Kidney (tissue), 14 donors: ENCODE measurements around the gene TSPAN12. TPM values are rescaled to one million over a fixed set of nuclear protein-coding genes. Genes with fewer than 3 reads are reported as not detected.

Experiments
- DNase-seq, 5 donors: peaks; one replicate each; pipeline ENCODE4 v3.0.0-alpha.2; 2013 to 2020
- FAIRE-seq: peaks from 2 replicates; lab custom pipeline; 2012; peaks lifted over from hg19 to GRCh38; lab: Jason Lieb, UNC
- H3K27ac ChIP-seq, 2 donors: one replicate each; pipeline ENCODE4 v1.7.0; 2013; ENCODE audit warnings: low read depth in 2 of 2, low read length in 2 of 2, inconsistent platforms in 1 of 2
- H3K27me3 ChIP-seq: one replicate; pipeline ENCODE4 v1.7.1; 2013; ENCODE audit warnings: low read length, inconsistent platforms; ENCODE audit not compliant: control insufficient read depth, insufficient read depth
- H3K36me3 ChIP-seq, 3 donors: one replicate each; pipeline versions ENCODE4 v1.7.0 to v1.7.1; 2013; ENCODE audit warnings: low read length in 3 of 3, control low read depth in 1 of 3, inconsistent platforms in 1 of 3; ENCODE audit not compliant: insufficient read depth in 3 of 3, control insufficient read depth in 2 of 3
- H3K4me1 ChIP-seq, 3 donors: one replicate each; pipeline versions ENCODE4 v1.7.0 to v1.7.1; 2013; ENCODE audit warnings: low read length in 3 of 3, inconsistent platforms in 1 of 3, low read depth in 1 of 3; ENCODE audit not compliant: control insufficient read depth in 2 of 3, insufficient read depth in 2 of 3
- H3K4me3 ChIP-seq, 3 donors: one replicate each; pipeline versions ENCODE4 v1.7.0 to v1.8.1; 2013; ENCODE audit warnings: low read length in 3 of 3, control low read depth in 1 of 3, inconsistent platforms in 1 of 3
- H3K9ac ChIP-seq, 3 donors: one replicate each; pipeline versions ENCODE4 v1.7.0 to v1.7.1; 2013; ENCODE audit warnings: low read length in 3 of 3, control low read depth in 1 of 3, inconsistent platforms in 1 of 3
- H3K9me3 ChIP-seq, 3 donors: one replicate each; pipeline versions ENCODE4 v1.7.0 to v1.7.1; 2013; ENCODE audit warnings: low read length in 3 of 3, control low read depth in 1 of 3, inconsistent platforms in 1 of 3; ENCODE audit not compliant: control insufficient read depth in 2 of 3, insufficient read depth in 1 of 3
- intact Hi-C: fragments of 100-400 bp; cut with DNase I; formaldehyde crosslinking; loops from one replicate; pipeline ENCODE4 v1.11.1; 2022
- polyA plus RNA-seq: library from polyadenylated mRNA; stranded (reverse); fragments of 350-450 nt; fragmentation: Illumina TruSeq; extraction: RNeasy Lipid Tissue Mini Kit (QIAGEN cat#74804); gene quantifications from one replicate; pipeline ENCODE4 v1.2.3, GENCODE V29; 2014; ENCODE audit warnings: low read depth, low replicate concordance; ENCODE audit not compliant: insufficient read depth
- total RNA-seq: library from RNA; stranded (reverse); fragmentation: NEBNext Ultra II Directional; extraction: Animal tissue kit (Norgen Biotek cat#: 25700); gene quantifications from one replicate; pipeline ENCODE4 v1.2.1, GENCODE V29; 2021
- TF ChIP-seq, protein P1 (sequence below): IDR thresholded peaks from 3 replicates; pipeline ENCODE4 v1.5.1; 2012; ENCODE audit warnings: mild to moderate bottlenecking, moderate library complexity, borderline replicate concordance; ENCODE audit not compliant: insufficient read depth; ENCODE audit errors: extremely low read depth
- donor health status: control.
- donor health status: control.
- donor health status: control.
- donor health status: control.
- donor health status: control.
- donor health status: DM: yes; HTN: yes; CAD: no.
- donor health status: Normal renal cell carcinoma (clear cell type).

The TSPAN12 gene
- total and polyA plus RNA-seq, 2 donors from 2014 or later, result 44.2 to 76.5 TPM

- Histone ChIP-seq H3K27me3 (no peaks in the 10 kb centered on the region), H3K9ac (no peak overlapping the region), H3K4me1 (peaks cover 0 to 4% (median 0%) of the 10 kb centered on the region in 3 donors), H3K27ac (no peak overlapping the region), H3K9me3 (peaks cover 0 to 7% (median 0%) of the 10 kb centered on the region in 3 donors), H3K36me3 (peaks cover 2 to 8% (median 4%) of the 10 kb centered on the region in 3 donors), H3K4me3 (no peak overlapping the region)
- TF ChIP-seq, protein P1, sequence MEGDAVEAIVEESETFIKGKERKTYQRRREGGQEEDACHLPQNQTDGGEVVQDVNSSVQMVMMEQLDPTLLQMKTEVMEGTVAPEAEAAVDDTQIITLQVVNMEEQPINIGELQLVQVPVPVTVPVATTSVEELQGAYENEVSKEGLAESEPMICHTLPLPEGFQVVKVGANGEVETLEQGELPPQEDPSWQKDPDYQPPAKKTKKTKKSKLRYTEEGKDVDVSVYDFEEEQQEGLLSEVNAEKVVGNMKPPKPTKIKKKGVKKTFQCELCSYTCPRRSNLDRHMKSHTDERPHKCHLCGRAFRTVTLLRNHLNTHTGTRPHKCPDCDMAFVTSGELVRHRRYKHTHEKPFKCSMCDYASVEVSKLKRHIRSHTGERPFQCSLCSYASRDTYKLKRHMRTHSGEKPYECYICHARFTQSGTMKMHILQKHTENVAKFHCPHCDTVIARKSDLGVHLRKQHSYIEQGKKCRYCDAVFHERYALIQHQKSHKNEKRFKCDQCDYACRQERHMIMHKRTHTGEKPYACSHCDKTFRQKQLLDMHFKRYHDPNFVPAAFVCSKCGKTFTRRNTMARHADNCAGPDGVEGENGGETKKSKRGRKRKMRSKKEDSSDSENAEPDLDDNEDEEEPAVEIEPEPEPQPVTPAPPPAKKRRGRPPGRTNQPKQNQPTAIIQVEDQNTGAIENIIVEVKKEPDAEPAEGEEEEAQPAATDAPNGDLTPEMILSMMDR, result no peak
- DNase-seq, result no peak
- intact Hi-C loops, result no loop called here
- no peak for FAIRE-seq
These were observed 30.4 kb downstream of the TSPAN12 start for GRCh38 chr7:120827371-120828118.

DNA sequence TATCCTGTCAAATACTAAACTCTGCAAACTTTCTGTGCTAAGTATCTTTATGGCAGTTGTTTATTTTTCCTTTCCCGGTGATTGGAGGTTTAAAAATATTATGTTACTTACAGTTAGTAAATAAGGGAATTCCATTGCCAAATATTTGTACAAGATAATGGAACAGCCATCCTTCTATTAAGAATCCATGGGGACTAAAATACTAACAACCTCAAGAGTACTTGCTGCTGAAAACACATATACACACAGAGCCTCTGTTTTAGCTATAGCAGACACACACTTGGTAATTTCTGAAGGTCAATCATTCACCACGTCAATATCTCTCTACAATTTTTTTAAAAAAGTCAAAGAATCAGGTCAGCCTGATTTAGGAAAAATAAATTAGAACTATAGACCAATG, 32.4 kb downstream of the TSPAN12 start:
- FAIRE-seq (no peak), DNase-seq (no peak)
- no peak overlapping the region for H3K9ac ChIP-seq

GRCh38 chr7:120825152-120825551, 32.8 kb downstream of the TSPAN12 start:
- Histone ChIP-seq H3K9ac (no peak overlapping the region), H3K4me1 (peaks cover 0 to 4% (median 0%) of the 10 kb centered on the region in 3 donors), H3K4me3 (no peak overlapping the region), H3K27me3 (no peaks in the 10 kb centered on the region), H3K9me3 (no peaks in the 10 kb centered on the region), H3K36me3 (peaks cover 0 to 4% (median 0%) of the 10 kb centered on the region in 3 donors), H3K27ac (no peak overlapping the region)
- intact Hi-C loops, result no loop called here
- FAIRE-seq, result no peak
- TF ChIP-seq, protein P1, result no peak
- no peak for DNase-seq

More for the DNA sequence above, 32.4 kb downstream of the TSPAN12 start:
- Histone ChIP-seq H3K36me3 (peaks cover 0 to 5% (median 0%) of the 10 kb centered on the region in 3 donors), H3K27me3 (no peaks in the 10 kb centered on the region), H3K9me3 (peaks cover 0 to 4% (median 0%) of the 10 kb centered on the region in 3 donors), H3K27ac (no peak overlapping the region), H3K4me3 (no peak overlapping the region), H3K4me1 (peaks cover 0 to 4% (median 0%) of the 10 kb centered on the region in 3 donors)
- intact Hi-C loops, result no loop called here
- TF ChIP-seq, protein P1, result no peak
